ENCODE data around the gene VN1R5. TPM values are rescaled to one million over a fixed set of nuclear protein-coding genes. Genes with fewer than 3 reads are reported as not detected.
"Not testable (repeated sequence)": the region's sequence is repeated elsewhere in the genome, so short reads cannot be mapped to it uniquely, and the experiment has no call there.

VN1R5 gene
- total RNA-seq, 1 donor from 2014 or later = not detected

GRCh38 chr1:247273013-247273412, 17.1 kb downstream of the VN1R5 start:
- no peak for DNase-seq (ENCODE audit: low read depth in 2 of 2)

GRCh38 chr1:247274605-247275256, 18.9 kb downstream of the VN1R5 start:
- no peak for DNase-seq (ENCODE audit: low read depth in 2 of 2)

- no peak for DNase-seq (ENCODE audit: low read depth in 2 of 2)
These were observed 21.3 kb downstream of the VN1R5 start for GRCh38 chr1:247277191-247277590.

- DNase-seq (ENCODE audit: low read depth in 2 of 2) = no peak
These were observed 25.2 kb downstream of the VN1R5 start for GRCh38 chr1:247281001-247281574.

- DNase-seq (ENCODE audit: low read depth in 2 of 2) = no peak
These were observed 30.3 kb downstream of the VN1R5 start for GRCh38 chr1:247286134-247286670.

GRCh38 chr1:247287460-247287859, 31.6 kb downstream of the VN1R5 start:
- no peak for DNase-seq (ENCODE audit: low read depth in 2 of 2)

- no peak for DNase-seq (ENCODE audit: low read depth in 2 of 2)
These were observed 32.5 kb downstream of the VN1R5 start for GRCh38 chr1:247288341-247288740.

GRCh38 chr1:247289274-247289892, 33.5 kb downstream of the VN1R5 start:
- not testable (repeated sequence) for DNase-seq (ENCODE audit: low read depth in 2 of 2)

GRCh38 chr1:247290576-247290975, 34.7 kb downstream of the VN1R5 start:
- DNase-seq (ENCODE audit: low read depth in 2 of 2) = no peak

GRCh38 chr1:247291161-247291560, 35.3 kb downstream of the VN1R5 start:
- no peak for DNase-seq (ENCODE audit: low read depth in 2 of 2)

GRCh38 chr1:247291833-247292561, 36.1 kb downstream of the VN1R5 start:
- DNase-seq (ENCODE audit: low read depth in 2 of 2) = no peak

- no peak for DNase-seq (ENCODE audit: low read depth in 2 of 2)
These were observed 37.2 kb downstream of the VN1R5 start for GRCh38 chr1:247293047-247293446.

GRCh38 chr1:247294282-247294681, 38.4 kb downstream of the VN1R5 start:
- DNase-seq (ENCODE audit: low read depth in 2 of 2) = no peak

GRCh38 chr1:247295274-247295684, 39.4 kb downstream of the VN1R5 start:
- no peak for DNase-seq (ENCODE audit: low read depth in 2 of 2)

GRCh38 chr1:247295746-247296145, 39.9 kb downstream of the VN1R5 start:
- no peak for DNase-seq (ENCODE audit: low read depth in 2 of 2)

GRCh38 chr1:247296599-247297180, 40.8 kb downstream of the VN1R5 start:
- no peak for DNase-seq (ENCODE audit: low read depth in 2 of 2)

- DNase-seq (ENCODE audit: low read depth in 2 of 2) = no peak
These were observed 41.6 kb downstream of the VN1R5 start for GRCh38 chr1:247297263-247298123.

GRCh38 chr1:247298124-247298481, 42.2 kb downstream of the VN1R5 start:
- no peak for DNase-seq (ENCODE audit: low read depth in 2 of 2)

- DNase-seq (ENCODE audit: low read depth in 2 of 2) = no peak
These were observed 42.8 kb downstream of the VN1R5 start for GRCh38 chr1:247298701-247299100.

GRCh38 chr1:247299723-247300381, 44.0 kb downstream of the VN1R5 start:
- no peak for DNase-seq (ENCODE audit: low read depth in 2 of 2)

Data from dermis microvascular lymphatic vessel endothelial cell (primary cell).